Activated CD4-positive, CD25-positive, alpha-beta regulatory T cell treated with anti-CD3 and anti-CD28 coated beads, Interleukin-2, amount 50 U/mL, for 72 hours (primary cell): ENCODE data around the gene TBC1D17.

ENCODE experiments used
- DNase-seq: peaks from one replicate; pipeline ENCODE4 v3.0.0; 2021

TBC1D17 gene

DNA sequence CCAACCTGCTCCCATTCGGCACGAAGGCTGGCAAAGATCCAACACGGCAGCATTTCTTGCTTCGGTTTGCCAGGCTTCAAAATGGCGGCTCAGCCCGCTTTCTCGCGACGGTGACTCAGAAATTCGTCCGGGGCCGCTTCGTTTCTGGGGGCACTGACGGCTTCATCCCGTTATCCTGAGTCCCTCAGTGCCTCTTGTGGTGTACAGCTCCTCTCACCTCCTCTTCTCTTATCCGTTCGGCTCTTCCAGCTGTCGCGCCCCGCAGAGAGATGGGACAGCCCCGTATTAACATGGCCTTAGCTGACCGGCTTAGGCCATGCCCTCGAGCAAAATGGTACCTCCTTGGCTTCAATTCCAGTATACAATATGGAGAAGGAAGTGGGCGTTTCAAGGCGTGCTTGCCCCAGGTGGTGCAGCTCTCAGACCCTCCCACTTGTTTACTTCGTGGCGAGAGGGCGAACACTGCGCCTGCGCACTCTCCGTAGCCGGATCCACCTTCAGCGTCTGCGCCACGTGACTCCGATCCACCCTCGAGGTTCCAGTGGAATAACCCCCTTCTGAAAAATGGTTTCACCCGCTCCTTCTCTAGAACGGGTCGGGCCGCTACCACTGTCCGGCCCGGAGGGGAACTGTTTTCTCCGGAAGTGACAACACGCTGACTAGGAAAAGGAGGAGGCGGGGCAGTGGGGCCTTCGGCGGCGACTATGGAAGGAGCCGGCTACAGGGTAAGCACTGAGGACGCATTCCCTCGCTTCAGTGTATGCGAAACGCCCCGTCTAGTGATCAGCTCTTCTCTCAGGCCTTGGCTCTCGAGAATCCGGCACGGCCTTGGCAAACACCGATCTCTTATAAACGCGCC lies at the start of gene TBC1D17, which contains the start of gene AKT1S1:
Gene TBC1D17 (plus strand): TSS at position 683 of the 859 bp plus-strand sequence. CDS start 22 bp downstream, at position 705.
Gene AKT1S1 (minus strand): TSS at position 336 of the 859 bp plus-strand sequence. CDS start 4,060 bp downstream, outside the sequence.
- DNase-seq, result peak; percentile 94

DNA sequence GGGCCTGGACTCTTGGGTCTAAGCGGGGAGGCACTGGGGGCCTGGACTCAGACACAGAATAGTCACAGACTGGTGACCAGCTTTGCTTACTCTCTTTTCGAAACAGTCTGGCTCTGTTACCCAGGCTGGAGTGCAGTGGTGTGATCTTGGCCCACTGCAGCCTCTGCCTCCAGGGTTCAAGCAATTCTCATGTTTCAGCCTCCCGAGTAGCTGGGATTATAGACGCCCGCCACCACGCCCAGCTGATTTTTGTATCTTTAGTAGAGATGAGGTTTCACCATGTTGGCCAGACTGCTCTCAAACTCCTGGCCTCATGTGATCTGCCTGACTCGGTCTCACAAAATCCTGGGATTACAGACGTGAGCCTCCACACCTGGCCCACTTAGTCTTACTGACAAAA lies 48.3 kb upstream of the TBC1D17 start:
- no peak for DNase-seq

DNA sequence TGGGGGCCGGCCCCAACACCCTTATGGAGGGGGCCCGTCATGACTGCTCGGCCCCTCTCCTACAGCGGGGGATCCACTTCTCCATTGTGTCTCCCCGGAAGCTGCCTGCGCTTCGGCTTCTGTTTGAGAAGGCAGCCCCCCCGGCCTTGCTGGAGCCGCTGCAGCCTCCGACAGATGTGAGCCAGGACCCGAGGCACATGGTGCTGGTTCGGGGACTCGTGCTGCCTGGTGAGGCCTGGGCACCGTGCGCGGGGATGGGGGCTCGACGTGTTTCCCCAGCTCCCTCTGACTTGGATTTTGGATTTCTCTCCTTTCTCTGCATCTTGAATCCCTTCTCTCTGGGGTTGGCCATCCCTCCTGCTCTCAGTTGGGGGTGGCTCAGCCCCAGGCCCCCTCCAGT lies 47.8 kb upstream of the TBC1D17 start:
- no peak for DNase-seq

DNA sequence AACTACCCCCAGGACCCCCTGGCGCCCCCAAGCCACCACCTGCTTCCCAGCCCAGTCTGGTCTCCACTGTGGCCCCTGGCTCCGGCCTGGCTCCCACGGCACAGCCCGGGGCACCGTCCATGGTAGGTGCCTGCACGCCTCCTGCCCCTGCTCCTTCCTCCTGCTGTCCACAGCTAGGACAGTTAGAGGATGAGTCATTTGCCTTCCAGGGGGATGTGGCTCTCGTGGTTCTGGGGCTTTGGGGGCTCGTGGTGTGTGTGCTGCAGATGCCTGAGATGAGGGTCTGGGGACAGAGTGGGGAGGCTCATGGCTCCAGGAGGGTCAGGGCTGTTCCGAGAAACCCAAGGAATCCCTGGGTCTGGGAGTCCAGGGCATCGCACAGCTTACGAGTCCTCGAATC lies 46.7 kb upstream of the TBC1D17 start:
- no peak for DNase-seq

DNA sequence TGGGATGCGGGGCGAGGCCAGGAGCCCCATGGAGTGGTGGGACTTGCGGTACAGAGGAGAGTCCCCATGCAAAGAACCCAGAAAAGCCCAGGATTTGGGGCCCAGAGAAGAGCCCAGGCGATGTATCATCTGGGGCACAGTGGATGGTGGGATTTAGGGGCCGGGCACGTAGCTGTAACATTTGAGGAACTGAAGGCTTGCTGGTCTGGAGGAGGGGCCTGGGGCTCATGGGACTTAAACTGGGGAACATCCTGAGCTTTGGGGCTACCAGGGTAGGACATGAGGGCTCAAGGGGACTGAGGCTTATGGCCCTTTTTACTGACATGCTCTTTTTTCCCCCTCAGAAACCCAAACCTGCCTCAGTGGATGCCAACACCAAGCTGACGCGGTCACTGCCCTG lies 45.9 kb upstream of the TBC1D17 start:
- no peak for DNase-seq

DNA sequence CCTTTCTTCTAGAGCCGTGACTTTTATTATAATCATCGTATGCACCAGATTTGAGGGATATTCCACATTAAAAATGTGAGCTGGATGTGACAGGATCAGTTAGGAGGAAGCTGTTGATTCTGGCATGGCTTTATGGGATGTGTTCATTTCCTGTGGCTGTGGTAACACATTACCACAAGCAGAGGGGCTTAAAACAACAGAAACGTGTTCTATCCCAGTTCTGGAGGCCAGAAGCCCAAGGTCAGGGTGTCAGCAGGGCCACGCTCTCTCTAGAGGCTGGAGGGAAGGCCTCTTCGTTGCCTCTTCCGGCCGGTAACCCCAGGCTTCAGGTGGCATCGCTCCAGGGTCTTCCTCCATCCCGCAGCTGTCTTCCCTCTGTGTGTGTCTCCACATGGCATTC lies 44.9 kb upstream of the TBC1D17 start:
- DNase-seq, result no peak

DNA sequence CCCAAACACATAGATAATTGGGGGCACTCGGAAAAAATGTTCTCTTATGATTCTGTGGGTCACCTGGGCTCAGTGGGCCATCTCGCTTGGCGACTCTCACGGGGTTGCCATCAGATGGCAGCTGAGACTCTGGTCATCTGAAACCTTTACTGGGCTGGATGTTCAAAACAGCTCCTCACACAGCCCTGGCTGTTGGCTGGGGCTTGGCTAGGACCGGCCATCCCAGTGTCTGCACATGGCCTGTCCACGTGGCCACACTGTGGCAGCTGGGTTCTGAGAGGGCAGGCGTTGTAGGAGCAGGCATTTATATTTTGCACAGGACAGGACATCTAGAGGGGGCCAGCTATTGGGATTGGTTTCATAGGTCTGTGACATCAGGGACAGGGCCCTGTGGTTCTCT lies 43.9 kb upstream of the TBC1D17 start:
- DNase-seq, result no peak

DNA sequence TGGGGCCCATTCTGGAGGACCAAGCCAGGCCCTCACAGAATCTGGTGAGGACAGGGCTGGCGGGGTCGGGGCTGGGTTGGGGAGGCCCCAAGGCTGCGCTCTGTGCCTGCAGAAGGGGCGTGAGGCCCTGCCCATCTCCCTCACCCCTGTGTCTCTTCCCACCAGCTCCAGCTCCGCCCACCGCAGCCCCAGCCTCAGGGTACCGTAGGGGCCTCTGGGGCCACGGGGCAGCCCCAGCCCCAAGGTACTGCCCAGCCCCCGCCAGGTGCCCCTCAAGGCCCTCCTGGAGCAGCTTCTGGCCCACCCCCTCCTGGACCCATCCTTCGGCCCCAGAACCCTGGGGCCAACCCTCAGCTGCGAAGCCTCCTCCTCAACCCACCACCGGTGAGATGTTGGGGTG lies 41.9 kb upstream of the TBC1D17 start:
- no peak for DNase-seq

DNA sequence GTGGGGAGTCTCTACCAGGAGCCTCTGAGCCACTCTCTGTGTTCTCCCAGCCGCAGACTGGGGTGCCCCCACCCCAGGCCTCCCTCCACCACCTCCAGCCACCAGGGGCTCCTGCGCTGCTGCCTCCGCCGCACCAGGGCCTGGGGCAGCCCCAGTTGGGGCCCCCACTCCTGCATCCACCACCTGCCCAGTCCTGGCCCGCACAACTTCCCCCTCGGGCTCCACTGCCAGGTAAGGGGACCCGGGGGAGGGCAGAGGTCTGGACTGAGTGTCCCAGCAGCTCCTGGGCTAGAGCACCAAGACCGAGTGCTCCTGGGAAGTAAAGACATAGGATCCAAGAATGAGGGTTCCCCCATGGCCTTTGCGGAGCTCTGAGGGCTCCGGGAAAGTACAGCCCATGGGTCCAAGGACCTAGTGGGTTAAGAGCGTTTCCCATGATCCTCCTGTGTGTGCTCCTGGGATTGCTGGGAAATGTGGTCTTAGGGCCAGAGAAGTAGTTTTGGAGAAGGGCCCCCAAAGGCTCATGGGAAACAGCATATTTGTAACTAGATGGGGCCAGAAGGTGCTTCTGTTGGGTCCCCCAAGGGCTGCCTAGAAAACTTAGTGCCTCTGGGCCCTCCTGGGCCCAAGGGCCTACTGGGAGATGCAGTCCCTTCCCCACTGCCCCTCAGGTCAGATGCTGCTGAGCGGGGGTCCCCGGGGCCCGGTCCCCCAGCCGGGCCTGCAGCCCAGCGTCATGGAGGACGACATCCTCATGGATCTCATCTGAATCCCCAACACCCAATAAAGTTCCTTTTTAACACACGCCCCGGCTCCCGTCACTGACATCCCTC lies 41.1 kb upstream of the TBC1D17 start:
- DNase-seq, result no peak

DNA sequence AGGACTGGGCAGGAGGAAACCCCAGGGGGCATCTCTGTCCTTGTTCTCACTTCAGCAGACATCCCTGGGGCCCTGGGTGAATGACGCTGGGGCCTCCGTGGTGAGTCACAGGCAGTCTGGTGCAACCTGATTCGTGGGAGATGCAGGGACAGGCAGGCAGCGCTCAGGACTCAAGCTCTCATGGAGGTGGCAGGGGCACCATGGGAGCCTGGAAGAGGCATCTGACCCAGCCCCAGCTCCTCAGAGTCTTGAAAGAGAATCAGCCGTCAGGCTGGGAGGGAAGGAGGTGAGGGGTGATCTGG lies 40.5 kb upstream of the TBC1D17 start:
- no peak for DNase-seq

DNA sequence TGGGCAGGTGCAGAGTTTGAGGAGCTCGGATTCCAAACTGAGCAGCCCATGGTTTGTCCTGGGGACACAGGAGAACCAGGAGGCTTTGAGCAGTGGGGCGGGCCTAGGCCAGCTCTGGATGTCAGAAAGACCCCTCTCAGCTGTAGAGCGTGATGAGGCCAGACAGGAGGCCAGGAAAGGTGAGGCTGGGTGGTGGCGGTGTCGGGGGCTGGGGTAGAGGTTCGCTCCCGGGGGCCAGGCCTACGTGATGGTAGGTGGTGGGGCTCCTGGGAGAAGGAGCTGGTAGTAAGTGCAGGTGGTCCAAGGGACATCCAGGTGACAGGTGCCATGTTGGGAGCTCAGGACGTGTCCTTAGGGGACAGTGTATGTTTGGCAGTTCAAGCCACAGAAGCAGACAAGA lies 40.1 kb upstream of the TBC1D17 start:
- no peak for DNase-seq

DNA sequence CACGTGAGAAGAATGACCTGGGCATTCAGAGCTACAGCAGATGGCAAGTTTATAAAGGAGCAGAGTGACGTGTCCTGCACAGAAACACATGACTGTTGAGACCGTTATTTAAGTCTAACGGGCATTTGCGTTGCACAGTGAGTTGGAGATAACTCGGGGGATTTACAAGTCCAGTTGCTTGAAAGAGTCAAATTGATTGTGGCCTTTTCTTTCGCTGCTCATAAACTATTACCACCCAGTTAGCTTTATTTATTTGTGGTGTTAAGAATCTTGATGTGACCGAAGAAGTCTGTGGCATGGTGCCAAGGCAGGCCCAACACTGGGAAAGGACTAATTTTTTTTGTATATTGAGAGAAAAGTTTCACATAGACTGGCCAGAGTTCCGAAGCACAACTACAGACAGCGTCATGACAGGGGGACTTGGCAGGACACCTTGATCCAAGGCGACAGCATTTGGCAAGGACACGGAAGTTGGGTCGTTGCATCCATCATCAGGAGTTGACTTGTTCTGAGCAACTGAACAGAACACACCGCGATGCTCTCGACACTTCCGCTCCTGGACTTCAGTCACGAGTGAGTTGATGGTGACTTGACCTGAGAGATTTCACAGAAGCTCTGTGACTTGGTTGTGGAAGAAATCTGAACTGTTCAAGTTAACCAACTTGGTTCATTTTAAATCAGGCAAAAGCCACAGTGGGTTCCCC lies 38.5 kb upstream of the TBC1D17 start:
- DNase-seq, result no peak

DNA sequence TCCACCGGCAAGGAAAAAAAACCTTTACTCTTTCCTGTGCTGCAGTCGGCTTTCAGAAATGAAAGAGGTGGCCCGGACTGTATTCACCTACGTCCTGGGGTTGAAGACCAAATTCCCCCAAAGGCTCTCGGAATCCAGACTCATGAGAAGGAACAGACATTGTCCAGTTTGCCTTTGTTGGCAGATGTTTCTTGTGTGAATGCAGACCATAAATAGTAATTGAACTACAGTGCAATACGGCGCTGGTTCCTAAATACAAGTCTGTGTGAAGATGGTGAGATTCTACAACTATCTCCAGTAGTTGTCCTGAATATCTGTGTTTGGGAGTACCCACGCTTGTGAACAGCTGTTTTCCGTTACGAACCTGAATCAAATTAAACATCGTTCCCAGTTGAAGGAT lies 37.8 kb upstream of the TBC1D17 start:
- no peak for DNase-seq

DNA sequence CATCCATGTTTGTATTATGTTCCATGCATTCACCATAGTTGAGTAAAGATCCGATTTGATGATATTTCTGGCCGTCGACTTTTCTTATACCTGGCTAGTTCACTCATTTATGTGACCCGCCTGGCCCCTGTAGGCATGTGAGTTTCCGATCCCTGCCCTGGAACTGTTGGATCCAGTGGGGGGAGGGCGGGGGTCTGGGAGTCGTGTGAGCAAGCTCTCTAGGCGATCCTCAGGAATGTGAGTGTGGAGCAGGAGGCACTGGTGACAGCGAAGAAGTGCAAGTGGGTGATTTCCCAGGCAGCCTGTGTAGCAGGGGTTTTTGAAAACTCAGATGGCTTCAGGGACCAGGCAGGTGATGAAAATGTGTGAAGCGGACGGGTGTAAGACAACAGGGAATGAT lies 37.2 kb upstream of the TBC1D17 start:
- no peak for DNase-seq

DNA sequence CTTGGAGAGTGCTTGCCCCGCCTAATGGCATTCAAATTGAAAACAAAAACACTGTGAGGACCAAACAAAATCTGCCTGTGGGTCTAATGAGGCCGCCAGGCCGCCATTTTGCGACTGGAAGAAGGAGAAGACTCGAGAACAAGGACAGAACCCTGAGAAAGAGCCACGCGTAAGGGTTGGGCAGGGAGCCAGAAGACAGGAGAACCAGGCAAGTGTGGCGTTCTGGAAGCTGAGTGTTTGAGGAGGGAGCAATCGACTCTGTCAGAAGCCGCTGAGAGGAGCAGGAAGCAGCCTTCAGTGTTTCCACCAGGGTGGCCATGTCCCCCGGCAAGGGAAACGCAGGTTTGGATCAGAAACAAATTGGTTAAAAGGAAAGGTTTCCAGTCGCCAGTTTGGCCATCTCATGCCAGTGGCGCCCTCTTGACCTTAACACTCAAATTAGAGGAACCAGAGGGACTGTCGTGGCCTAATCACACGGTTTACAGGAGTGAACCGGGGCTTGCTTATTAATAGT lies 36.7 kb upstream of the TBC1D17 start:
- DNase-seq, result no peak

DNA sequence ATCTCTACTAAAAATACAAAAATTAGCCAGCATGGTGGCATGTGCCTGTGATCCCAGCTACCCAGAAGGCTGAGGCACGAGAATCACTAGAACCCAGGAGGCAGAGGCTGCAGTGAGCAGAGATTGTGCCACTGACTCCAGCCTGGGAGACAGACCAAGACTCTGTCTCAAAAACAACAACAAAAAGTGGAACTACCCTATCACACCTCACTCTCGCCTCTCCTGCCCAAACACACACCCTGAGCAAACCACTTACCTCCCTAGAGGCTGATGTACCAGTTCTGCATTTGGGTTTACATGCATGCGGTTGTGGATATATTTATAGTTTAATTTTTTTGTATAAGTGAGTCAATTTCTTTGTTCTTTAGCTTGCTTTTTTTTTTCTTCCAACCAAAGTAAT lies 34.2 kb upstream of the TBC1D17 start:
- DNase-seq, result no peak

DNA sequence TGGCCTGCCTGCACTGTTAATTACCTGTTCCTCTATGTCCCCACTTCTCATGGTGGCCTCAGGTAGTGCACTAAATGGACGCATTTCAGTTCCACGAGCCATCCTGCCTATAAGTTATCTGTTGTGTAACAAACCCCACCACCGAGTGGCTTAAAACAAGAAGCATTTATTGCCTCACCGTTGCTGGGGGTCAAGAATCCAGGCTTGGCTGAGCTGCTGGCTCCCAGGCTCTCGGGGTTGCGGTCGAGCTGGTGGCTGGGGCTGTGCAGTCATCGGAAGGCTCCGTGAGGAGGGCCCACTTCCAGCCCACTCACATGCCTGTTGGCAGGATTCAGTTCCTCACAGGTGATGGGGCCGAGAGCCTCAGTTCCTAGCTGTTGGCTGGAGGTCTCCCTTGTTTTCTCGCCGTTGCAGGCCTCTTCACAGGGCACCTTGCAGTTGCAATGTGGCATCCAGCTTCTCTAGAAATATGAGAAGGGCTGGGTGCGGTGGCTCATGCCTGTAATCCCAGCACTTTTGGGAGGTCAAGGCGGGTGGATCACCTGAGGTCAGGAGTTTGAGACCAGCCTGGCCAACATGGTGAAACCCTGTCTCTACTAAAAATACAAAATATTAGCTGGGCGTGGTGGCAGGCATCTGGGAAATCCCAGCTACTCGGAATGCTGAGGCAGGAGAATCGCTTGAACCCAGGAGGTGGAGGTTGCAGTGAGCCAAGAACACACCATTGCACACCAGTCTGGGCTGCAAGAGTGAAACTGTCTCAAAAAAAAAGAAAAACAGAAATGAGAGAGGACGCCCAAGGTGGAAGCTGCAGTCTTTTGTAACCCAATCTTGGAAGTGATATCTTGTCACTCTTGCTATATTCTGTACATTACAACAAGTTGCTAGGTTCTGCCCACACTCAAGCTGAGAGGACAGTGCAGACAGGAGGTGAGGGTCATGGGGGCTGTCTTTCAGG lies 33.1 kb upstream of the TBC1D17 start:
- no peak for DNase-seq

DNA sequence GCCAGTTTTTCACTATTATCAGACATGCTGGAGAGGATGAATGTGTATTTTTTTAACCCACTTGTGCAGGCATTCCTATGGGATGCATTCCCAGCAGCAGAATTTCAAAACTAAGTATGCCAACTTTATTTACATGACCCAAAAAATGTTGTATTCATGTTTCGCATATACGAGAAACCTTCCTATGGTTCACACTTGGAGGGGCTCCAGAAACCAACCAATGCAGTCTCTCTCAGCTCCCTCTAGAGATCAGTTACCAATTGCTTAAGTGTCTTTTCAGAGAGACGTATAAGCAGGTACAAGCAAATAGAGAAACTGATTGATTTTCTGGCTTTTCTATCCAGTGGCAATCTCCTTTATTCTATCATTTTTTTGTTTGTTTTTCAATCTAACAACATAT lies 32.1 kb upstream of the TBC1D17 start:
- DNase-seq, result no peak

DNA sequence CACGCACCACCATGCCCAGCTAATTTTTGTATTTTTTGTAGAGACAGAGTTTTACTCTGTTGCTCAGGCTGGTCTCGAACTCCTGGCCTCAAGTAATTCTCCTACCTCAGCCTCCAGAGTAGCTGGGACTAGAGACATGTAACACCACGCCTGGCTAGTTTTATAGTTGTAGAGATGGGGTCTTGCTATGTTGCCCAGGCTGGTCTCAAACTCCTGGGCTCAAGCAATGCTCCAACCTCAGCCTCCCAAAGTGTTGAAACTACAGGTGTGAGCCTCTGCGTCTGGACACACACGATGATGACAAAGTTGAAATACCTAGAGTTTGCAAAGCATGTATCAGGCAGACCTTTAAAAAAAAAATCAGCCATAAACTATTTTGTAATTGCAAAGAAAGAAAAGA lies 31.1 kb upstream of the TBC1D17 start:
- DNase-seq, result no peak

DNA sequence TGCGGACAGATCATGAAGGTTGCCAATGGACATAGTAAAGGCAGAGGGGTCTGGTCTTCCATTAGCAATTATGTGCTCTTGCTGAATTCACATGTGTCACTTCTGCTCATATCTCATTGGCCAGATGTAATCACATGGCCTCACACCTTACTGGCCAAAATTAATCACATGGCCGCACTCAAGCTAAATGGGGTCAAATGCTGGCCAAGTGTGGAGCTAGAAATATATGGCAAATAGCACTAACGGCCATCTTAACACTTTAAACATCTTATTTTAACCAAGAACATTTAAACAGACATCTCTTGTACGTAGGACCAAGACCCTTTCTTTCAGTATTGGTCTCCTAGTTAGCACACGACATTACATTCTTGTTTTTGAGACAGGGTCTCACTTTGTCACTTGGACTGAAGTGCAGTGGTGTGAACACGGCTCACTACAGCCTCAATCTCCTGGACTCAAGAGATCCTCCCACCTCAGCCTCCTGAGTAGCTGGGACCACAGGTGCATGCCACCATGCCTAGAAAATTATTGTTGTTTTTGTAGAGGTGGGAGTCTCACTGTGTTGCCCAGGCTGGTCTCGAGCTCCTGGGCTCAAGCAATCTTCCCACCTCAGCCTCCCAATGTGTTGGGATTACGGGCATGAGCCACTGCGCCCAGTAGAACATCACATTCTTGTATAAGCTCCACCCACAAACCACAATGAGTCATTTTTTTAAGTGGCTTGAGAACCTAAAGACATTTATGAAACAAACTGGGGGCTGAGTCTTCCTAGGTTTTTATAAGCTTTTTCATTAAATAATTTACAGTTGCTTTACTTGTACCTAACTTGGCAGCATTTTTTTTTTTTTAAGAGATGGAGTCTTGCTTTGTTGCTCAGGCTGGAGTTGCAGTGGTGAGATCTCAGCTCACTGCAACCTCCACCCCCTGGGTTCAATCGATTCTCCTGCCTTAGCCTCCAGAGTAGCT lies 29.5 kb upstream of the TBC1D17 start:
- no peak for DNase-seq

DNA sequence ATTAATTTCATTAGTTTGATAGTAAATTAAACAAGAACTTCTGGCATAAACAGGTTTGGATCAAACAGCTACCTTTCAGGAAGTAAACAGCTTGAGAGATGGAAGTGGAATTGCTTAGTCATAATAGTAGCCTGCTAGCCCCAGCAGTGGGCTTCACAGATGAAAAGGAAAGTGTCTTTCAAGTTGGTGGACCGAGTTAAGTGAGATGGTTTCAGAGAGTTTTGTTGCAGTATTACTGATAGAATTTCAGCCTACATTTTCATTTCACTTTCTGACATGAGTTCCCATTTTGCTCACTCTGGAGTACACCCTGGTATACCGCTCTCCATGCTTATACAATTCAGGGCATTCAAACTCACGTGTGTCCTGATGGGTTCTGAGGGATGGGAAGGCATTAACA lies 28.6 kb upstream of the TBC1D17 start:
- DNase-seq, result no peak
